Retina (tissue), 1 donor: Measurements from ENCODE around the gene PDZD4.
A peak's percentile ranks its signal among the peaks of the same experiment; 100 is the strongest.

Source experiments
- DNase-seq: peaks from one replicate; pipeline ENCODE4 v3.0.0-alpha.2; 2016

Gene PDZD4

DNA sequence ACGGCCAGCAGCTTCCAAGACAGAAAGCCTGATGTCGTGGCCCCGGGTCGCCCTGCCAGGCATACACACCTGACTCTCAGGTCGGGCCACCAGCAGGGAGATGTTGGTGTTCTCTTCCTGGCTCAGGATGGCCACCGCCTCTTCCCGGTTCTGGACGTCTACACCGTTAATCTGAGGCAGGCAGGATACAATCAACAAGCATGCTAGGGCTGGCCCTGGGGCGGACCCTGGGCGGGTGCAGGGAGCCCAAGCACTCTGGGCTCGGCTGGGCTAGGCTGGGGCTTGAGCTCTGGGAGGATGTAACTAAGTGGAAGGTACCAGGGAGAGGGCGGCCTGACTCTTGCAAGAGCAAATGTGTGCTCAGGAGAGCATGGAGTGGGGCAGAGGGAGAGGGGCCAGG, 24.9 kb downstream of the PDZD4 start:
- no peak for DNase-seq

DNA sequence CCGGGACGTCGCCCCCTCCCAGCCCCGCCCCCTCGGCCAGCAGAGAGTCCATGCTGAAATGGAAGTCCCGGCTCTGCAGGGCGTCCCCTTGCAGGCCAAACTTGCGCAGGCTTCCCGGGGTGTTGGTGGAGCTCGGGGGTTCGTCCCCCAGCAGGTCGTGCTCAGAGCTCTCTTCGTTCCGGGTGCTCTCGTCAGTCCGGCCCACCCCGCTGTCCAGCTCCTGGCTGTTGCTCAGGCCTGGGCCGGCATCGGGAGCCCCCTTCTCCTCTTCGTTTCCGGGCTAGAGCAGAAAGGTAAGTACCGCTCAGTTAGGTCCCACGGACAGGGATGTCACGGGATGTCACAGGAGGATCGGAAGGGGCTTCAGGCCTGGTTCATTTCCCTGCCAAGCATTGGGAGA, 25.7 kb downstream of the PDZD4 start:
- no peak for DNase-seq

DNA sequence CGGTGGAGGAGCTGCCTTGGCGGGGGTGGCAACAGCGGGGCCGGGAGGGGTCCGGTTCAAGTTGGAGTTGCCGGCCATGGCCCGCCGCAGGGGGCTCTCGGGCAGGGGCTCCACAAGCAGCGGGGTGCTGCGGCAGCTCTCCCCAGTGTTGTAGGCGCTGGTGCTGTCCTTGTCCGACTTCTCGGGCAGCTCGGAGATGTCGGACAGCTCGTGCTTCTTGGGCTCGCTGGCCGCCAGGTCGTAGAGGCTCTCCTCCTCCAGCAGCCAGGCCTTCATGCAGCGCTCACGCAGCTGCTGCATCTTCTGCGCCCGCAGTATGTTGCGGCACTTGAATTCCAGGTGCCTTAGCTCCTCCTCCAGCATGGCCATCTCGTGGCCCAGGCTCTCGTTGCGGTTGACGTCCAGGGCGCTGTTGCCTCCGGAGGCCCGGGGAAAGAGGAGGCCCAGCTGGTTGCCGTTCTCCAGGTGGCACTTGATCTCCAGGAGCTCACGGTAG, 26.2 kb downstream of the PDZD4 start:
- DNase-seq: no peak

DNA sequence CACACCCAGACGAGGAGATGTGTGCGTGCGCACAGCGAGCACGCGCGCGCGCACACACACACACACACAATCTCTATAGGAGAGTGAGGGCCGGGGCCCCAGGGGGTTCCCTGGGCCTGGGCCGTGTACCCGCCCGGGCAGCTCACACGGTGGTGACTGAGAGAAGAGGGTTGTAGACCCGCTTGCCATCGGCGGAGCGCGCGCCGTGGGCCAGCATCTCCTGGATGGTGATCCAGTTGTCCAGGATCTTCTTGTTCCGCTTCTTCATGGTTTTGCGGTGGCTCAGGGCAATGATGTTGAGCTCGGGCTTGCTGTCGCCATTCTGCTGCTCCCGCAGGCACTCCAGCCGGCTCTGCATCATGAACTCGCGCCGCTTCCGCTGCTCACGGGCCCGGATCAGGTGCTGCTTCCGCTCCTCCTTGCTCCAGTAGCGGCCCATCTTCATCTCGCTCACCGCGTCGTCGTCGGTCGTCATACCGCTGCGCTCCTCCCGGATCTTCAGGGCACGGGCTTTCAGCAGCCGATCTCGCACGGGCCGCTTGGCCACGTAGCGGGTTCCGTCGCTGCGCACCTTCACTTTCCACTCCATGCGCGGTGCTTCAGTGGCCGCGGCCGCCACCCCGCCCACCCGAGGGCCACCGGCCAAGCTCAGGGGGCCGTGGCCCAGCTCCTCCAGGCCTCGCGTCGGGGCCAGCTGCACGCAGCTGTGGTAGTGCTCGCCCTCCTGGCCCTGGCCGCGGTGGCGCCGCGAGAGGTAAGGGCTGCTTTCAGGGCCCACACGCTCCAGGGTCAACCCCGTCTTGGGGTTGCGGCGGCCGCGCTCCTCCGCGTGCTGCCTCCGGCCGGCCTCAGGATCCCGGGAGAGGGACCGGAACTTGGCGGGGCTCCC, 26.9 kb downstream of the PDZD4 start:
- DNase-seq: no peak

DNA sequence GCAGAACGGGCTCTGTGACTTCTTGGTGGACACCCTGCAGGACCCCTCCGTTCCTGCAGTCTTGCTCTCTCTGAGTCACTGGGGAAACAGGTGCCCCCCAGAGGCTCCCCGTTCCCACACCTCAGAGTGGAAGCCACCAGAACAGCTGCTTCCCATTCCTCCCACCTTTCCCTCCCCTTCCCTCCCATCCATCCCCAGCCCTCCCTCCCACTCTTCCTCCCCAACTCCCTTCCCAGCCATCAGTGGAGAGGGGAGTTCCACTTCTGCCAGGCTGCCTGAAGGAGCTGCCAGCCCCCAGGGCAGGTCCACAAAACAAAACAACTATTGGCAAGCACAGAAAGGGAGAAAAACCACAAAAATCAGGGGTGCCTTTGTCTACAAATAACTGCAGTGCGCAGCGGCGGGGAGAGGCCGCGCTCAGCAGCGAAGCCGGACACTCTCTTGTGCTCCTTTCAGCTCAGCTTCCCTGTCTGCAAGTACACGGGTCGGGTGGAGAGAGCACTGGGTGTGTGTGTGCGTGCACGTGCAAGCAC, 27.8 kb downstream of the PDZD4 start:
- DNase-seq: no peak

DNA sequence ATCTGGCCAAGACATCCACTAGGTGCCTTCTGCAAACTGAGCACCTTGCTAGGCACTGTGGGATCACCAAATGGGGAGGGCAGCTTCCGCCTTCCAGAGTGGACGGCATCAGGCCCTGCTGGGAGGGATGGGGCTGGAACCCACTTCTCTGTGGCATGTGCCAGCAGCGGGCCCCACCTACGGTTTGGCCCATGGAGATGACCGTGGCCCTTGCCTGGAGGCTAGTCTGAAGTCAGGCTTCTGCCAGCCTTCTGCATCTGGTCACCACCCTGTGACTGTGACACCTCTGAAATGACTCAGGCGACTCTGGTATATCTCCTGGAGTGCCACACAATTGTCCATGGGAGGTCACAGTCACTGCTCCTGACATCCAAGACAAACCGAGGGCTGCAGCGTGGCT, 28.7 kb downstream of the PDZD4 start:
- no peak for DNase-seq

DNA sequence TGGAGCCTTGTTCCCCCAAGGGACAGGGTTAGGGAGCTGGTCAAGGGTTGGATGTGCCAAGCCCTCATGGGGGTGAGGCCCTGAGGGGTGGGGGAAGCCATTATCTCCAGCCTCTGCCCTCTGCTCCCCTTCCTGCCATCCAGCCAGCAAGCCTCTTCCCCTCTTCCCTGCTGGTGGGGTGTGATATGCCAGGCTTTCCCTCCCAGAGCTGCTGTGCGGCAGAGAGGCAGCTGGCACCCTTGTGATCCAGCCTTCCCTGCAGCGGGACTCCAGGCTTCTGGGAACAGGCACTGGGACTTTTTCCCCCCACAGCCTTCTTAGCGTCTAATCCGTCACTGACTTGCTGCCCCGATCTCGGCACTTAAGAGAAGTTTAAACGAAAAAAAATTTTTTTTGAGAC, 29.6 kb downstream of the PDZD4 start:
- DNase-seq: no peak

DNA sequence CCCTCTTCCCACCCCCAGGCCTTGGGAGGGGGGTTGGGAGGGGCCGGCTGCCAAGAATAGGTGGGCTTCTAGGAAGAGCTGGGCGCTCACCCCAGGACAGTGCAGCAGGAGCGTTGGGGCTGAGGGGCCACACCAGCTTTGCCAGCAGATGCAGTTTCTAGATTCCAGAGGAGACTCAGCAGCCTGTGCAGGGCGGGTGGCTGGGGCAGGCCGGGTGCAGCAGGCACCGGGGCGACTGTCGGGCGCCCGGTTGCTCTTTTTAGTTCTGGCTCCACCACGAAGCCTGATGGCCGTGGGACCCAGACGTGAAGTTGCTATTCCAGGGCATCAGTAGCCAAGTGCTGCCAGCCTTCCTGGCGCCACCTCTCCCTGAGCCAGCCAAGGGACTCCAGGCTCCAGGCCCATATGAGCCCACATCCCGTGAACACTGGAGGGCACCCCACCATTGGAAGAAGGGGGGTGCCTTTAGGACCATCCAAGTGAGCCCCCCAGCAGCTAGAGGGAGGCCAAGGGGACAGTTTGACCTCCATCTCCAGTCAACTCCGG, 30.1 kb downstream of the PDZD4 start:
- DNase-seq: no peak

DNA sequence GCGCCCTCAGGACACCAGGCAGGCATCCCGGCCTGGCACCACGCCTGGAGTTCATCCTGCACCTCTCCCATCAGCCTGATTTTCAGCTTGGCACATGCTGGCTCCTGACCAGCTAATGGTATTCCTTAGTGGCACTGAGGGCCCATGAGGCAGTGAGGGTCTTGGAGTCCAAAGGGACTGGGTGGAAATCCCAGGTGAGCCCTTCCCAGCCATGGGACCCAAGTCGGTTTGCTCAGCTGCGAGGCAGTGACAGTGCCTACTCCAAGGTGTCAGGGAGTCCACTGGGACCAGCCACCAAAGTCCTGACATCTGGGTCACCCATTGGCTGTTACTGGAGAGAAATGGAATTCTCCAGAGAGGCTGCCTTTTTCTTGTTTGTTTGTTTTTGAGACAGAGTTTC, 31.0 kb downstream of the PDZD4 start:
- DNase-seq: no peak

DNA sequence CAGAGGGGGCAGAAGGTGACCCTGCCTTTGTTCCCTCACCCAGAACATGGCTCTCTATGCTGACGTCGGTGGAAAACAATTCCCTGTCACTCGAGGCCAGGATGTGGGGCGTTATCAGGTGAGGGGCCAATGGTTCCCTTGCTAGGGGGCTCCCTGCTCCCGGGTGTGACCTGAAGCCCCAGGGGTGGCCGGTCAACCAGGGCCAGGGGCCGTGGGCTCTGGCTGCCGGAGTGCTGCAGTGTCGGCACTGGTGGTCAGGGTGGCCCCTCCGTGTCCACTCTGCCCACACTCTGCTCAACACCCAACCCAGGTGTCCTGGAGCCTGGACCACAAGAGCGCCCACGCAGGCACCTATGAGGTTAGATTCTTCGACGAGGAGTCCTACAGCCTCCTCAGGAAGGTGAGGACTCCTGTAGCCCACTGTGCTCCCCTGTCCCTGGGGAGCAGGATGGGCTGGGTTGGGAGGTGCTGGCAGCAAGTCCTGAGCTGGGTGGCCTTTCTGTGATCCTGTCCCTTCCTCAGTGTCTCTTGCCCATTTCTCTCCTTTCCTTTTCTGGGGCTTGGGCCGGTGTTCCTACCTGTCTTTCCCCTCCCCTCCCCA, 32.8 kb downstream of the PDZD4 start:
- no peak for DNase-seq

DNA sequence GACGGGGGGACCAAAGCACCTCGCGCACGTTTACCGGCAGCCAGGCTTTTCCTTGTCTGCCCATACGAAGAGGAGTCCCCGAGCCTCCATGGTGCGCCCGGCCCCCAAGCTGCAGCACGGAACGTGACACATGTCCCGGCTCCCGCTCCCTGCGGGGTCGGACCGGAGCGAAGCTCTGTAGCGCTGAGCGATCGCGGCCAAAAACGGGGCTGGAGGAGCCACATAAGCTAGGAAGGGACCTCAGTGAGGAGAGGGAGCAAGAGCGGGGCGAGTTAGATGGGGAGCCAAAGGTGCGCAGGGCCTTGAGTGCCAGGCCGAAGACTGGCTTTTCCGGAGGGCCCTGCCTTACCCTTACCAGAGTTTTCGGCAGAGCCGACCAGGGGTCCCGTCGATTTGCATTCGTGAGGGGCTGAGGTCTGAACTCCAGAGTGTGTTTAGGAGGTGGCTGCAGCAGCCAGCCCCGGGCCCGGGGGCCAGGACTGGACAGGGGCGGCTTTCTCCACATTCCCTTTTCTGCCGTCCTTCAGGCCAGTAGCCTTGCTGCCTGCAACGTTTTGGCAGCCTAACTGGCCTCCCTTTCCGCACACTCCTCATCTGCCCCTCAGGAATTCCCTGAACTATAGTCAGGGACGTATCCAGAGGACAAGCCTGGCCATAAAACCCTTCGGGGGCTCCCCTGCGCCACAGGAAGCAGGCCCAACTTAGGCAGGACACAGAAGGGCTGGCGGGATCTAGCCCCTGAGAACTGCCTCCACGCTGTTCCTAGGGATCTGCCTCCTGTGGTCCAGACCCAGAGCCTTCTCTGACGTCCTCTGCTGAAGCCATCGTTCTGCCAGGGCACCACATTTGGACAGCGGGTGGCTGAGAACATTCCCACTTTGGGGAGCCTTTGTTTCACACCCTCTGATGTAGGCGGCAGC, 35.2 kb downstream of the PDZD4 start:
- no peak for DNase-seq

DNA sequence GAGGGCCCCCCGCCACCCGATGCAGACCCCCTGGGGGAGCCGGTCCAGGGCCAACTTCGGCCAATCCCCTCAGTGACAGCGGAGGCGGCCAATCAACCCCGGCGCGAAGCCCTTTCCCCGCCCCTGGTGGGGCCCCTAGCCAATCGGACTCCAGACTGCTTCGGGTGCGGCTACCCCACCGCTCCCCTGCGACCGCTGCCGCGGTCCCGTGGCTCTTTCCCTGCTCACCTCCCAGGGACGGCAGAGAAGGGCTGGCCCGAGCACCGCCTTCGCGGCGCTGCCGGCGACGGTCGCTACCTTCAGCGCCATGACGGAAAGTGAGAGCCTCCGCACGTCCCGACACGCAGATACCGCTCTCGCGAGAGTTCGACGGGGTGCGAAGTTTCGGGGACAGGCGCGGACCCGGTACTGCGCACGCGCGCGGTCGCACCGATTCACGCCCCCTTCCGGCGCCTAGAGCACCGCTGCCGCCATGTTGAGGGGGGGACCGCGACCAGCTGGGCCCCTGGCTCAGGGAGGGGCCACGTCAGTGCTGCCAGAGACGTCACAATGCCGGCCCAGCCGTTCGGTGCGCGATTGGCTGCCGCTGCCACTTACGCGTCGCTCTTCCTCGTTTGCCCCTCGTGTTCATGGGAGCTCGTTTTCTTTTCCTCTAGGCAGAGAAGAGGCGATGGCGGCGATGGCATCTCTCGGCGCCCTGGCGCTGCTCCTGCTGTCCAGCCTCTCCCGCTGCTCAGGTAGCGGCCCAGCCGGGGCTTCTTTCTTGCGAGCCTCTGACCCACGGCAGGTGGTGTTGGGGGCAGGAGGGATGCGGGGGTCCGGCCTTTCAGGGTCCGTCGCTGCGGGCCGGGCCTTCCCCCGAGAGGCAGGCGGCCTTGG, 36.1 kb downstream of the PDZD4 start, which contains the start of the genes IDH3G and SSR4:
TSS of gene IDH3G (minus strand) at position 358 of the 879 bp plus-strand sequence. CDS start at position 309, 49 bp downstream.
TSS of gene SSR4 (plus strand) at position 651 of the 879 bp plus-strand sequence. CDS start at position 671, 20 bp downstream.
- peak; percentile 96 for DNase-seq

DNA sequence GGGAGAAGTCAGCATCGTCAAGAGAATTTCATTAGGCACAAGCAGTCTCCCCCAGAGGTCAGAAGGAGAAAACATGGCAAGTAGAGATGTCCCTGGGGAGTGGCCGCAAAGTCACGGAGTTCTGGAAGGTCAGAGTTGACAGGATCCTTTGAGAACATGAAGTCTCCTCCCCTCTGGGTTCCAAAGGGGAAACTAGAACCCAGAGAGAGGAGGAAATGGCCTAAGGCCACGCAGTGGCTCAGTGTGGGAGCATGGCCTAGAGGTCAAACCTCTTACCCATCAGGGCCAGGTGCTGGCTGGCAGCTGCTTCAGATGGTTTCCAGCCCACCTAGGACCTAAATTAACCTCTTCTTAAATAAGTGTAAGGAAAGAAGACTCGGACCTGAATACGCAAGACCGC, 37.1 kb downstream of the PDZD4 start:
- no peak for DNase-seq

DNA sequence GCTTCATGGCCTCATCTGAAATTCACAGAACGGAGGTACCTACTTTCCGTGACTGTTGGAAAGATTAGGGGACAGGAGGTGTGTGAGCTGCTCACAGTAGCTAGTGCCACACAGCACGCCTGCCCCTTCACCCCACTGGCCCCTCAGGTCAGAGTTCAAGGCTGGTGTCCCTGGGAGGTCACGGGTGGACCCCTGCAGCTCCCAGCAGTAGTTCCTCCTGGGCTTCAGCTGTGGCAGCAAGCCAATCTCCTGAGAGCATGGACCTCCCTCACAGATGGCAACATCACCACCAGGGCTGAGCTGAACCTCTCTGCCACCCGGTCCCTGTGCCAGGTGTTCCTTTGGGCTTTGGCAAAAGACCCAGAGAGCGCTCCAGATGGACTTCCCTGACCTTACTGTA, 38.0 kb downstream of the PDZD4 start:
- no peak for DNase-seq

DNA sequence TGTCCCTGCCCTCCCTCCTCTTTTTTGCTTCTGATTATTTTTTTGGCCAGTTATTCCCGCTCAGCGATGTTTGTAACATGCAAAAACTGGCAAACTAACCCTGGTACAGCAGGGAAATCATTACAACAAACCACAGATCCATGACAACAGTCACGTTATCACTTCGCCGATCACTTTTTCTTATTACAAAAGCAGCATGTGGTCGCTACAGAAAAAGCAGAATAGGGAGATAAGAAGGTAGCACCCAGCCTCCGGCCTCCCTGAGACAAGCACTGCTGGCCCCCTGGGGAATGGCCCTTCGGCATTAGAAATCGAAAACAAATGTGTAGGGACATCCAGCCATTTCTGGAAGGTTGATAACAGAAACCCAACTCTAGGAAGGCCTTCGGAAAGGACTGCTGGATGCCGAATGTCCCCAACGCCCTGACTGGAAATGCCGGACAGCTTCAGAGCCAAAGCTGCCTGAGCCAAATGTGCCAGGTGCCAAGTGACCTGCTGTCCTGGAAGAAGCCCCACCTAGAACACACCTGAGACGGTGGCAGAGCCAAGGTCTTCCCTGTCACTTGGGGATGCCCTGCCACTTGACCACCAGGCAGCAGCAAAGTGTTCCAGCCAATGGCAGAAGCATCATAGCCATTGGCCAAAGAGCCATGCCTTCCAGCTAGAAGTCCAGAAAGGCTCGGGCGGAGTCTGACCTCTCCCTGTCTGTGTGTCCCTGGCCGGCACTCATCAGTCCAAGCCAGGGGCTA, 39.1 kb downstream of the PDZD4 start:
- no peak for DNase-seq

DNA sequence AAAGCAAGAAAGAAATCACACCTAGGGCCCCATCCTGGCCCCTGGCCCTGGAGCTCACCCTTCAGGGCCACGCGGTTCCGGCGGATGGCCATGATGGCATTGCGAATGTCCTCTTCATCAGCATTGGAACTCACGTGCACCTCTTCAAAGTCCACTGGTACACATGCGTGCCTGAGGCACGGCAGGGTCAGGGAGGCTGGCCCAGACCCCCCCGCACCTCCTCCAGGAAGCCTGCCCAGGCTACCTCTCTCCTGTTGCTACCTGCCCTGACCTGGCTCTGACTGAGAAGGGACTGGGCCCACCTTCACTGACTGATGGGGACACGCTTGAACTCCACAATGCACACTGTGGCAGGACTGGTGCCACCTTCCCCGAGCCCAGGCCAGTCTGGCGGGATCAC, 40.7 kb downstream of the PDZD4 start:
- no peak for DNase-seq

DNA sequence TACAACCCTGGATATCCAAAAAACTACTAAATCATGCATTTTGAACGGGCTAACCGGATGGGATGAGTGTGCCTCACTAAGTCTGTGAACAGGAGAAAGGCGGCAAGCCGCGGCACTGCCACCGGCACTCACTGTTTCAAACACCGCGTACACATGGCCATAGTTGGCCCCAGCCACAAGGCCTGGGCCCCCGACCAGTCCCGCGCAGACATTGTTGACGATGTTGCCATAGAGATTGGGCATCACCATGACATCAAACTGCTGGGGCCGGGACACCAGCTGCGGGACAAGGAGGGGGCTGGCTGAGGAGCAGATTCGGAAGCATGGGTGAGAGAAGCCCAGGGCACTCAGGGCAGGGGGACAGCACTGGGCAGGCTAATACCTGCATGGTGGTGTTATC, 43.7 kb downstream of the PDZD4 start:
- no peak for DNase-seq

DNA sequence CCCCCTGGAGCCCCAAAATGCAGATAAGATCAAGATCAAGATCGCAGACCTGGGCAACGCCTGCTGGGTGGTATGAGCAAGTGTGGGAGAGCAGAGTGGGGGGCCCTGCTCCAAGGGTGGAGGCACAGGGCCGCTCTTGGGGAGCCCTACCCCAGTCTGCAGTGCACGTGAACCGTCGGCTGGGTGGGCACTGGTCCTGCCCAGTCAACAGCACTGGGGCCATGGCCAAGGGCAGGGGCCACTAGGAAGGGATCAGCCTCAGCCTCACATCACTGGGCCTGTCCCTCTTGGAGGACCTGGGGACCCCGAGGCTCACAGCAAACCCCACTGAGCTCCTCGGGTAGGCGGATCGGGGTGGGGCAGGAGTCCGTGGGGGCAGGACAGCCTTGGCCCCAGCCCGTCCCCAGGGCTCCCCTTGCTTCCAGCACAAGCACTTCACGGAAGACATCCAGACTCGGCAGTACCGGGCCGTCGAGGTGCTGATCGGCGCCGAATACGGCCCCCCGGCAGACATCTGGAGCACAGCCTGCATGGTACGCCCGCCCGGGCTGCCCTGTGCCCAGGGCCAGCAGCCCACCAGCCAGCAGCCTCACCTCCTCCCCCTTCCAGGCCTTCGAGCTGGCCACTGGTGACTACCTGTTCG, 45.9 kb downstream of the PDZD4 start:
- DNase-seq: no peak

DNA sequence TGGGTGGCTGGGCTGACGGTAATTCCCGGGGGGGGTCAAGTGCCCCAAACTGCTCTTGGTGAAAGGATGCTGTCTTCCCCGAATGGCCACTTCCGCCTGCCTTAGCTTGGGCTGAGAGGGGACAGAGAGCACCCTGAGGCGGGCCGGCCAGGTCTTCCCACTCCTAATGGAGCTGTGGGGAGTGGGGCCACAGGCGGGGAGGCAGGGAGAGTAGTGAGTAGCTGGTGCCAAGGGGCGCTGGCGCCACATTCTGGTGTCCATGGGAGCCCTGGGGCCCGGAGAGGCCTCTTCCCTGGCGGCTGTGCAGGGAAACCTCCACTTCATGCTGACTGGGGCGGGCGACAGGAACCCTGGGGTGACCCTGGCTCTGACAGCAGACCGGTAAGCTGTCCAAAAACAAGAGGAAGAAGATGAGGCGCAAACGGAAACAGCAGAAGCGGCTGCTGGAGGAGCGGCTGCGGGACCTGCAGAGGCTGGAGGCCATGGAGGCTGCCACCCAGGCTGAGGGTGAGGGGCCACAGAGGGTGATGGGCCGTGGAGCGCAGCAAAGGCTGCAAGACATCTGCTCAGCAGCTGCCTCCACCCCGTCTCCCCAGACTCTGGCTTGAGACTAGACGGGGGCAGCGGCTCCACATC, 46.8 kb downstream of the PDZD4 start:
- DNase-seq: no peak

DNA sequence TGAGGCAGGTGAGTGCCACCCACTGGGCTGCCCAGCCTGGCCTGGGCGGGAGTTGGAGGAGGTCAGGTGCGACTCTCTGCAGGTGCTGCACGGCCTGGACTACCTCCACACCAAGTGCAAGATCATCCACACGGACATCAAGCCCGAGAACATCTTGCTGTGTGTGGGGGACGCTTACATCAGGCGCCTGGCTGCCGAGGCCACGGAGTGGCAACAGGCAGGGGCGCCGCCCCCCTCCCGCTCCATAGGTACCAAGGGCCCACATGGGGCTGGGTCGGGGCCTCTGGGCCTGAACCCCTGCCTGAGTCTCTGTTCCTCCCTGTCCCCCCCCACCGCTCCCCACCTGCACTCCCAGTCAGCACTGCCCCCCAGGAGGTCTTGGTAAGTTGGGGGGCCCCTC, 47.5 kb downstream of the PDZD4 start:
- DNase-seq: no peak
